ENCODE results near the gene LDLRAD2. TPM values are rescaled to one million over a fixed set of nuclear protein-coding genes. Genes with fewer than 3 reads are reported as not detected.

LDLRAD2 gene
- total and polyA plus RNA-seq, 2 donors (not counting 1 experiment from before 2014, with no cell fraction given) = not detected

DNA sequence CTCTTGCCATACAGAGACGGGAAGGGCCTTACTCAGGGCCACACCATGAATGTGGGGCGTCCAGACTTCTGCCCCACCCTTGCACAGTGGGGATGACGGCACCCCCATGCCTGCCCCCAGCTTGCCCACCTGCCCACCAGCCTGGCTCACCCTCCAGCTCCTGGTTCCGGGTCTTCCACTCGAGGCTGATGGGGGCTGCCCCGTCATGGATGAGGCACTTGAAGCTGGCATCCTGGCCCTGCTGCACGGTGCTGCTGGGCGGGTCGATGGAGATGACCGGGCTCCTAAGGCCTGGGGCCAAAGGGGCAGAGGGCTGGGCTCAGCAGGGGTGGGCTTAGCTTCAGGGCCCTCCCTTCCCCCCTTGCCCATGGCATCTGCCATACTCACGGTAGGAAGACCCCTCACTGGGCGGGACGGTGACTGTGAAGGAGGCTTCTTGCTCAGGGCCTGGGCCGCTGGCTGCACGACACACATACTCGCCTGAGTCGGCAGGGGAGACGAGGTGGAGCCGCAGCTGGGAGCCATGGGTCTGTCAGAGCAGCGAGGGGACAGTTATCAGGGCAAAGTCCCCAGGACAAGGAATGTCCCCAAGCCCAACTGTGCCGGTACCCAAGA is 29.9 kb downstream of the LDLRAD2 start:
- Histone ChIP-seq H3K79me2 (ENCODE audit: control insufficient read depth, insufficient read depth, low read length) (no peaks in the 10 kb centered on the region), H3K27ac (ENCODE audit: insufficient read depth, low read length) (no peak overlapping the region), H2AFZ (ENCODE audit: low read length) (no peak overlapping the region), H4K20me1 (ENCODE audit: control insufficient read depth, extremely low read depth, insufficient read depth, low read length) (no peaks in the 10 kb centered on the region), H3K9me3 (ENCODE audit: control insufficient read depth, insufficient read depth, low read depth, low read length) (no peaks in the 10 kb centered on the region), H3K4me1 (ENCODE audit: control insufficient read depth, extremely low read depth, insufficient read depth, low read length) (no peaks in the 10 kb centered on the region), H3K36me3 (ENCODE audit: control insufficient read depth, insufficient read depth, low read length) (peaks cover 54% of the 10 kb centered on the region), H3K27me3 (ENCODE audit: control insufficient read depth, insufficient read depth, low read length) (no peaks in the 10 kb centered on the region), H3K4me3 (replicated peaks in 1 of 4; ENCODE audit: control extremely low read depth in 1 of 4, insufficient read depth in 1 of 4, low read depth in 3 of 4, low read length in 4 of 4) (no peak overlapping the region), H3K9ac (ENCODE audit: insufficient read depth, low read length) (no peak overlapping the region), H3K4me2 (ENCODE audit: extremely low read depth, insufficient read depth, low read length) (no peak overlapping the region)
- DNase-seq (ENCODE audit: low read depth in 2 of 2) = no peak
- TF ChIP-seq EZH2 (IDR thresholded peaks at IDR 0.05; ENCODE audit: low read length, missing control alignments) = no peak
- TF ChIP-seq, protein P1, sequence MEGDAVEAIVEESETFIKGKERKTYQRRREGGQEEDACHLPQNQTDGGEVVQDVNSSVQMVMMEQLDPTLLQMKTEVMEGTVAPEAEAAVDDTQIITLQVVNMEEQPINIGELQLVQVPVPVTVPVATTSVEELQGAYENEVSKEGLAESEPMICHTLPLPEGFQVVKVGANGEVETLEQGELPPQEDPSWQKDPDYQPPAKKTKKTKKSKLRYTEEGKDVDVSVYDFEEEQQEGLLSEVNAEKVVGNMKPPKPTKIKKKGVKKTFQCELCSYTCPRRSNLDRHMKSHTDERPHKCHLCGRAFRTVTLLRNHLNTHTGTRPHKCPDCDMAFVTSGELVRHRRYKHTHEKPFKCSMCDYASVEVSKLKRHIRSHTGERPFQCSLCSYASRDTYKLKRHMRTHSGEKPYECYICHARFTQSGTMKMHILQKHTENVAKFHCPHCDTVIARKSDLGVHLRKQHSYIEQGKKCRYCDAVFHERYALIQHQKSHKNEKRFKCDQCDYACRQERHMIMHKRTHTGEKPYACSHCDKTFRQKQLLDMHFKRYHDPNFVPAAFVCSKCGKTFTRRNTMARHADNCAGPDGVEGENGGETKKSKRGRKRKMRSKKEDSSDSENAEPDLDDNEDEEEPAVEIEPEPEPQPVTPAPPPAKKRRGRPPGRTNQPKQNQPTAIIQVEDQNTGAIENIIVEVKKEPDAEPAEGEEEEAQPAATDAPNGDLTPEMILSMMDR (conservative IDR thresholded peaks at IDR 0.05 in 1 of 2, IDR thresholded peaks at IDR 0.05 in 1 of 2; ENCODE audit: low read depth in 1 of 2, low read length in 2 of 2) = no peak

DNA sequence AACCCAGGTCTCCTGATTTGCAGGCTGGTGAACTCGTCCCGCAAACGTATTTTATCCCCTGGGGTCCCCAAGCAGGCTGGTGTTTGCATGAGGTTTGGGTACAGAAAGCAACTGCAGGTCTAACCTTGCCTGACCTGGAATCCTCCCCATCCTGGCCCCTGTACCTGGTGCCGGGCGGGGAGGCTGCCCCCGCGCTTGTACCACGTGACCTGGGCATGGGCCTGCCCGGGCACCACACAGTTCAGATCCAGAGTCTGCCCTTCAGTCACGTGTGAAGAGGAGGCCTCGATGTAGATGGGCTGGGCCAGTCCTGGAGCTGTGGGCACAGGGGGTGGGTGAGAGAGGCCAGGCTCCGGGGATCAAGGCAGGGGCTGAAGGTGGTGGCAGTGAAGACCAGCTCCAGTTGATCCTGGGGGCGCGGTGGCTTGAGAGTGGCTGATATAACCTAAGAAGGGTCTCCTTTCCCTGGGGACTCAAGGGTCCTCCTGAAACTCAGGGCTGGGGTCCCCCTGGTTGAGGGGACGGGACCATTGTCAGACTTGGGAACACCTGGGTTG is 30.6 kb downstream of the LDLRAD2 start:
- Histone ChIP-seq H4K20me1 (ENCODE audit: control insufficient read depth, extremely low read depth, insufficient read depth, low read length) (no peaks in the 10 kb centered on the region), H3K27me3 (ENCODE audit: control insufficient read depth, insufficient read depth, low read length) (no peaks in the 10 kb centered on the region), H3K27ac (ENCODE audit: insufficient read depth, low read length) (no peak overlapping the region), H3K9ac (ENCODE audit: insufficient read depth, low read length) (no peak overlapping the region), H3K9me3 (ENCODE audit: control insufficient read depth, insufficient read depth, low read depth, low read length) (no peaks in the 10 kb centered on the region), H3K4me1 (ENCODE audit: control insufficient read depth, extremely low read depth, insufficient read depth, low read length) (no peaks in the 10 kb centered on the region), H3K36me3 (ENCODE audit: control insufficient read depth, insufficient read depth, low read length) (peaks cover 59% of the 10 kb centered on the region), H2AFZ (ENCODE audit: low read length) (no peak overlapping the region), H3K4me3 (replicated peaks in 1 of 4; ENCODE audit: control extremely low read depth in 1 of 4, insufficient read depth in 1 of 4, low read depth in 3 of 4, low read length in 4 of 4) (no peak overlapping the region), H3K4me2 (ENCODE audit: extremely low read depth, insufficient read depth, low read length) (no peak overlapping the region), H3K79me2 (ENCODE audit: control insufficient read depth, insufficient read depth, low read length) (no peaks in the 10 kb centered on the region)
- no peak for DNase-seq (ENCODE audit: low read depth in 2 of 2)
- TF ChIP-seq EZH2 (IDR thresholded peaks at IDR 0.05; ENCODE audit: low read length, missing control alignments) = no peak
- TF ChIP-seq, protein P1 (conservative IDR thresholded peaks at IDR 0.05 in 1 of 2, IDR thresholded peaks at IDR 0.05 in 1 of 2; ENCODE audit: low read depth in 1 of 2, low read length in 2 of 2) = no peak

DNA sequence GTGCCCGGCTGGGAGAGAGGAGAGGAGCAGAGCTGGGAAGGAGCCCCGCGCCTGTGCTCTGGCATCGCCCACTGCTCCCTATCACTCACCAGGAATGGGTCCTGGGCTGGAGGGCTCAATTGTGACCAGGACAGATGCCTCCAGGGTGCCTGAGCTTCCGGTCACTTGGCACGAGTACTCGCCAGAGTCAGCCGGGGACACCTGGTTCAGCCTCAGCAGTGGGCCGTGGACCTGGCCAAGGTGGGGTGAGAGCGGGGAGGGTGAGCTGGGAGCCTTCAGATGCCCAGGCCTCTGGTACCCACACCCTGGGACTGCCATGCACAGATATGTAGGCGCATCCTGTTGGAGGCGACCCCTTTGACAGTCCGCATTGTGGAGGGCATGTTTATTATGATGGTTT is 31.1 kb downstream of the LDLRAD2 start:
- Histone ChIP-seq H3K27me3 (ENCODE audit: control insufficient read depth, insufficient read depth, low read length) (no peaks in the 10 kb centered on the region), H3K4me3 (replicated peaks in 1 of 4; ENCODE audit: control extremely low read depth in 1 of 4, insufficient read depth in 1 of 4, low read depth in 3 of 4, low read length in 4 of 4) (no peak overlapping the region), H3K36me3 (ENCODE audit: control insufficient read depth, insufficient read depth, low read length) (peaks cover 61% of the 10 kb centered on the region), H3K9ac (ENCODE audit: insufficient read depth, low read length) (no peak overlapping the region), H3K27ac (ENCODE audit: insufficient read depth, low read length) (no peak overlapping the region), H3K4me2 (ENCODE audit: extremely low read depth, insufficient read depth, low read length) (no peak overlapping the region), H3K4me1 (ENCODE audit: control insufficient read depth, extremely low read depth, insufficient read depth, low read length) (no peaks in the 10 kb centered on the region), H4K20me1 (ENCODE audit: control insufficient read depth, extremely low read depth, insufficient read depth, low read length) (no peaks in the 10 kb centered on the region), H2AFZ (ENCODE audit: low read length) (no peak overlapping the region), H3K9me3 (ENCODE audit: control insufficient read depth, insufficient read depth, low read depth, low read length) (no peaks in the 10 kb centered on the region), H3K79me2 (ENCODE audit: control insufficient read depth, insufficient read depth, low read length) (no peaks in the 10 kb centered on the region)
- no peak for TF ChIP-seq EZH2 (IDR thresholded peaks at IDR 0.05; ENCODE audit: low read length, missing control alignments)
- TF ChIP-seq, protein P1 (conservative IDR thresholded peaks at IDR 0.05 in 1 of 2, IDR thresholded peaks at IDR 0.05 in 1 of 2; ENCODE audit: low read depth in 1 of 2, low read length in 2 of 2) = no peak
- no peak for DNase-seq (ENCODE audit: low read depth in 2 of 2)

Data from fibroblast of lung (primary cell).